ENCODE results near the gene NAV1.
"Not testable (repeated sequence)": the region's sequence is repeated elsewhere in the genome, so short reads cannot be mapped to it uniquely, and the experiment has no call there.

GRCh38 chr1:201493026-201493656, 45.8 kb upstream of the NAV1 start:
- not testable (repeated sequence) for TF ChIP-seq SP1 (CRISPR knock-in tag; conservative IDR thresholded peaks at IDR 0.05); TEAD4 (CRISPR knock-in tag; IDR thresholded peaks at IDR 0.05); TP53 (CRISPR knock-in tag; IDR thresholded peaks at IDR 0.05); NR1H2 (CRISPR knock-in tag; IDR thresholded peaks at IDR 0.05); PREB (CRISPR knock-in tag; IDR thresholded peaks at IDR 0.05; ENCODE audit: borderline replicate concordance); GABPB1 (CRISPR knock-in tag; IDR thresholded peaks at IDR 0.05); ATF6 (CRISPR knock-in tag; IDR thresholded peaks at IDR 0.05); ETV6 (CRISPR knock-in tag; IDR thresholded peaks at IDR 0.05); USF2 (CRISPR knock-in tag; IDR thresholded peaks at IDR 0.05)
- TF ChIP-seq, protein P1, sequence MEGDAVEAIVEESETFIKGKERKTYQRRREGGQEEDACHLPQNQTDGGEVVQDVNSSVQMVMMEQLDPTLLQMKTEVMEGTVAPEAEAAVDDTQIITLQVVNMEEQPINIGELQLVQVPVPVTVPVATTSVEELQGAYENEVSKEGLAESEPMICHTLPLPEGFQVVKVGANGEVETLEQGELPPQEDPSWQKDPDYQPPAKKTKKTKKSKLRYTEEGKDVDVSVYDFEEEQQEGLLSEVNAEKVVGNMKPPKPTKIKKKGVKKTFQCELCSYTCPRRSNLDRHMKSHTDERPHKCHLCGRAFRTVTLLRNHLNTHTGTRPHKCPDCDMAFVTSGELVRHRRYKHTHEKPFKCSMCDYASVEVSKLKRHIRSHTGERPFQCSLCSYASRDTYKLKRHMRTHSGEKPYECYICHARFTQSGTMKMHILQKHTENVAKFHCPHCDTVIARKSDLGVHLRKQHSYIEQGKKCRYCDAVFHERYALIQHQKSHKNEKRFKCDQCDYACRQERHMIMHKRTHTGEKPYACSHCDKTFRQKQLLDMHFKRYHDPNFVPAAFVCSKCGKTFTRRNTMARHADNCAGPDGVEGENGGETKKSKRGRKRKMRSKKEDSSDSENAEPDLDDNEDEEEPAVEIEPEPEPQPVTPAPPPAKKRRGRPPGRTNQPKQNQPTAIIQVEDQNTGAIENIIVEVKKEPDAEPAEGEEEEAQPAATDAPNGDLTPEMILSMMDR (IDR thresholded peaks at IDR 0.05): not testable (repeated sequence)
- TF ChIP-seq, protein P2, sequence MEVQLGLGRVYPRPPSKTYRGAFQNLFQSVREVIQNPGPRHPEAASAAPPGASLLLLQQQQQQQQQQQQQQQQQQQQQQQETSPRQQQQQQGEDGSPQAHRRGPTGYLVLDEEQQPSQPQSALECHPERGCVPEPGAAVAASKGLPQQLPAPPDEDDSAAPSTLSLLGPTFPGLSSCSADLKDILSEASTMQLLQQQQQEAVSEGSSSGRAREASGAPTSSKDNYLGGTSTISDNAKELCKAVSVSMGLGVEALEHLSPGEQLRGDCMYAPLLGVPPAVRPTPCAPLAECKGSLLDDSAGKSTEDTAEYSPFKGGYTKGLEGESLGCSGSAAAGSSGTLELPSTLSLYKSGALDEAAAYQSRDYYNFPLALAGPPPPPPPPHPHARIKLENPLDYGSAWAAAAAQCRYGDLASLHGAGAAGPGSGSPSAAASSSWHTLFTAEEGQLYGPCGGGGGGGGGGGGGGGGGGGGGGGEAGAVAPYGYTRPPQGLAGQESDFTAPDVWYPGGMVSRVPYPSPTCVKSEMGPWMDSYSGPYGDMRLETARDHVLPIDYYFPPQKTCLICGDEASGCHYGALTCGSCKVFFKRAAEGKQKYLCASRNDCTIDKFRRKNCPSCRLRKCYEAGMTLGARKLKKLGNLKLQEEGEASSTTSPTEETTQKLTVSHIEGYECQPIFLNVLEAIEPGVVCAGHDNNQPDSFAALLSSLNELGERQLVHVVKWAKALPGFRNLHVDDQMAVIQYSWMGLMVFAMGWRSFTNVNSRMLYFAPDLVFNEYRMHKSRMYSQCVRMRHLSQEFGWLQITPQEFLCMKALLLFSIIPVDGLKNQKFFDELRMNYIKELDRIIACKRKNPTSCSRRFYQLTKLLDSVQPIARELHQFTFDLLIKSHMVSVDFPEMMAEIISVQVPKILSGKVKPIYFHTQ (CRISPR knock-in tag; IDR thresholded peaks at IDR 0.05): not testable (repeated sequence)
